Measurements from ENCODE around the gene MYL10. TPM values are rescaled to one million over a fixed set of nuclear protein-coding genes. Genes with fewer than 3 reads are reported as not detected.

MYL10 gene
- total RNA-seq, 1 experiment from 2014 or later, result not detected

DNA sequence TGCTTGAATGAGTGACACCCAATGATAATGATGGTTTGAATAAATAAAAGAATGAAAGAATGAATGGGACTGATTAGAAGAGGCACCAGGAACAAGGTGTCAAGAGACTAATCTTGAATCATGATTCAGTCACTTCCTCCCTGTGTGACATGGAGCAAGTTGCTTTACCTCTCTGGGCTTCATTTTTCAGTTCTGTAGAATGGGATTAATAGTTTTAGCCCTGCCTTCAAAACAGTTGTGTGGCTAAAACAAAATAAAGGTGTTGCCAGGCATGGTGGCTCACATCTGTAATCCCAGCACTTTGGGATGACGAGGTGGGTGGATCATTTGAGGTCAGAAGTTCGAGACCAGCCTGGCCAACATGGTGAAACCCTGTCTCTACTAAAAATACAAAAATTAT lies 37.6 kb downstream of the MYL10 start:
- Mint-ChIP-seq H3K36me3 (ENCODE audit: insufficient read depth, unreplicated experiment) (no peaks in the 10 kb centered on the region), H3K4me1 (ENCODE audit: low read depth, unreplicated experiment) (no peaks in the 10 kb centered on the region), H3K4me3 (ENCODE audit: low read depth, unreplicated experiment) (no peak overlapping the region), H3K9me3 (ENCODE audit: low read depth, unreplicated experiment) (no peaks in the 10 kb centered on the region), H3K27ac (ENCODE audit: unreplicated experiment) (no peak overlapping the region), H3K27me3 (ENCODE audit: unreplicated experiment) (no peaks in the 10 kb centered on the region)
- DNase-seq, result no peak
- intact Hi-C loops (cut with micrococcal nuclease; ENCODE audit: unreplicated experiment), result loop anchor here (10.0 kb wide), 1 partner anchor 223 kb away; the partner anchor contains the start of gene CUX1
- TF ChIP-seq, protein P1, sequence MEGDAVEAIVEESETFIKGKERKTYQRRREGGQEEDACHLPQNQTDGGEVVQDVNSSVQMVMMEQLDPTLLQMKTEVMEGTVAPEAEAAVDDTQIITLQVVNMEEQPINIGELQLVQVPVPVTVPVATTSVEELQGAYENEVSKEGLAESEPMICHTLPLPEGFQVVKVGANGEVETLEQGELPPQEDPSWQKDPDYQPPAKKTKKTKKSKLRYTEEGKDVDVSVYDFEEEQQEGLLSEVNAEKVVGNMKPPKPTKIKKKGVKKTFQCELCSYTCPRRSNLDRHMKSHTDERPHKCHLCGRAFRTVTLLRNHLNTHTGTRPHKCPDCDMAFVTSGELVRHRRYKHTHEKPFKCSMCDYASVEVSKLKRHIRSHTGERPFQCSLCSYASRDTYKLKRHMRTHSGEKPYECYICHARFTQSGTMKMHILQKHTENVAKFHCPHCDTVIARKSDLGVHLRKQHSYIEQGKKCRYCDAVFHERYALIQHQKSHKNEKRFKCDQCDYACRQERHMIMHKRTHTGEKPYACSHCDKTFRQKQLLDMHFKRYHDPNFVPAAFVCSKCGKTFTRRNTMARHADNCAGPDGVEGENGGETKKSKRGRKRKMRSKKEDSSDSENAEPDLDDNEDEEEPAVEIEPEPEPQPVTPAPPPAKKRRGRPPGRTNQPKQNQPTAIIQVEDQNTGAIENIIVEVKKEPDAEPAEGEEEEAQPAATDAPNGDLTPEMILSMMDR (IDR thresholded peaks at IDR 0.05; ENCODE audit: unreplicated experiment), result no peak
- no TSS peak for BruUV-seq (replicated peaks)
- CTCF ChIA-PET, result no interaction called here

DNA sequence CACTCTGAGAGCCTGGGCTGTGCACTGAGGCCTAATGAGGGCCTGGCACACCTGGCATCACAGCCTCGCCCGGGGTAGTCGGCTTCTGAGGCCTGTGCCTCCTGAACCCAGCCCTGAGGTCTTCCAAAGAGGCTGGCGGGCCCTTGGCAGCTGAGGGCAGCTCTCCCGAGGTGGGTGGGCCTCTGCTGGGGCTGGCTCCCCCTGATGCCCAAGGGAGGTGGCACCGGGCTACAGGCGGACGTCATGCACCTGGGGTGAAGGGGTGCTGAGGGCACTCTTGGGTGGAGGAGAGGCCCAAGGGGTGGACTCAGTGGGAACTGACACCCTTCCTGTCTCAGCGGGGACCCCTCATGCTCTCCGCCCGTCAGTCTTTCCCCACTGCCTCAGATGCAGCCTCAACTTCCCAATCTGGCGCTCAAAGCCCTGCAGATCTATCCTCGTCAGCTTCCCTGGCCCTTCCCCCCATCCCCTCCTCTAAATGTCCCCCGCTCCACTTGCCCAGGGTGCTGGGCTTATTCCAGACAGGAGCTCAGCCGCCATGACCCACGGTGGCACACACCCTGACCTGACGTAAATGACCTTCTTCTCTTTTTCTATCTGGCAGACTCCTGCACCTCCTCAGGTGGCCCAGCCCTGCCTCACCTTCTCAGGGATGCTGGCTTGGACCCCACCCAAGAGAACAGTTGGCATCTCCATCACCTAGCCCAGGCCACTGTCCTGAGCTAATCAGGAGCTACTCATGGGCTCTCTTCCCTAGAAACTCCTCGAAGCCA lies 38.2 kb downstream of the MYL10 start:
- DNase-seq, result no peak
- H3K27me3 Mint-ChIP-seq (ENCODE audit: unreplicated experiment), result no peaks in the 10 kb centered on the region
- H3K4me3 Mint-ChIP-seq (ENCODE audit: low read depth, unreplicated experiment), result no peak overlapping the region
- no peak overlapping the region for H3K27ac Mint-ChIP-seq (ENCODE audit: unreplicated experiment)
- no peaks in the 10 kb centered on the region for H3K4me1 Mint-ChIP-seq (ENCODE audit: low read depth, unreplicated experiment)
- intact Hi-C loops (cut with micrococcal nuclease; ENCODE audit: unreplicated experiment), result loop anchor here (10.0 kb wide), 1 partner anchor 224 kb away; the partner anchor contains the start of gene CUX1
- CTCF ChIA-PET, result no interaction called here
- no peaks in the 10 kb centered on the region for H3K36me3 Mint-ChIP-seq (ENCODE audit: insufficient read depth, unreplicated experiment)
- TF ChIP-seq, protein P1 (IDR thresholded peaks at IDR 0.05; ENCODE audit: unreplicated experiment), result no peak
- no peaks in the 10 kb centered on the region for H3K9me3 Mint-ChIP-seq (ENCODE audit: low read depth, unreplicated experiment)
- BruUV-seq (replicated peaks), result no TSS peak

DNA sequence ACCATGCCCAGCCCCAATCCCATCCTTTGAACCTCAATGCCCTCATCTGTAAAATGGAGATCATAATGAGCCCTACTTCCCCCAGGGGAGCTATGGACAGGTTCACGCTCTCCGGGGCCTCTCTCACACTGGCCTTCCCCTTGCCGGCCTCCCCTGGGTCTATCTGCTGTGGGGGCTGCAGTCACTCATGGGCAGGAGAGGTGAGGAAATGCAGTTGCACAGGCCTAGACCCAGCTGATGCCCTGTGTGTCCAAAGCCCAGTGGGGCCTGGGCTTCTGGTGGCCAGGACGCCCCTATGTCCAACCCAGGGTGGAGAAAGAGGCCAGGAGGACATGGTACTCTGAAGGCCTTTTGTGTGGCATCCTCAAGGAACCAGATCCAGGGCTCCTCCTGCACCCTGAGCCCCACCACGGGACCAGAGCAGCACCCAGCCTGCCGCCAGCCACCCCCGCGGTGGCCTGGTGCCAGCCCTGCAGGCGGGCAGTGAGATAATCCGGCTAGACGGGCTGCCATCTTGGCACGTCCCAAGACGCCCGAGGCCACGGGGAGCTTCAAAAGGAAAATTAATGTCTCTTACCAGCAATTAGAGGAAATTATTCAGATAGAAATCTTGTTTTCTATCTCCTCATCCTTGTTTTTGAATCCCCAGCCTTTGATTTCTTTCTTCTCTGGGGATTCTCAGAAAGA lies 39.0 kb downstream of the MYL10 start:
- intact Hi-C loops (cut with micrococcal nuclease; ENCODE audit: unreplicated experiment), result loop anchor here (10.0 kb wide), 1 partner anchor 225 kb away; the partner anchor contains the start of gene CUX1
- BruUV-seq (replicated peaks), result no TSS peak
- Mint-ChIP-seq H3K9me3 (ENCODE audit: low read depth, unreplicated experiment) (no peaks in the 10 kb centered on the region), H3K36me3 (ENCODE audit: insufficient read depth, unreplicated experiment) (no peaks in the 10 kb centered on the region), H3K4me1 (ENCODE audit: low read depth, unreplicated experiment) (no peaks in the 10 kb centered on the region), H3K4me3 (ENCODE audit: low read depth, unreplicated experiment) (no peak overlapping the region), H3K27ac (ENCODE audit: unreplicated experiment) (no peak overlapping the region), H3K27me3 (ENCODE audit: unreplicated experiment) (no peaks in the 10 kb centered on the region)
- CTCF ChIA-PET, result no interaction called here
- no peak for DNase-seq
- TF ChIP-seq, protein P1 (IDR thresholded peaks at IDR 0.05; ENCODE audit: unreplicated experiment), result no peak

DNA sequence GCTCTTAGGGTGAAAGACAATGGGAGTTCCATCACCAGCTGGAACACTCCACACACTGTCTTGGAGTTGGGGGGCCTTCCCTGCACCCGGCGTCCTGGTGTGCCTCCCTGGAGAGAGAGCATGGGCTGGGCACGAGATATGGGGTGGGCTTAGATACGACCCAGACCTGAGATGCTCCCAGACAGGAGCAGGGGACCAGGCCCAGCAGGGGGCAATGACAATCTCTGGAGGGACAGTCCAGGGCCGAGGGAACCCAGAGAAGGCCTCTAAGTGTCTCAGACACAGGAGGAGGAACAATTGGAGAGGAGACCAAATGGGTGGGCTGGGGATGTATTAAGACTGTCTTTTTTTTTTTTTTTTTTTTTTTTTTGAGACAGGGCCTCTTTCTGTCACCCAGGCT lies 40.0 kb downstream of the MYL10 start:
- Mint-ChIP-seq H3K4me3 (ENCODE audit: low read depth, unreplicated experiment) (no peak overlapping the region), H3K9me3 (ENCODE audit: low read depth, unreplicated experiment) (no peaks in the 10 kb centered on the region), H3K4me1 (ENCODE audit: low read depth, unreplicated experiment) (no peaks in the 10 kb centered on the region), H3K36me3 (ENCODE audit: insufficient read depth, unreplicated experiment) (no peaks in the 10 kb centered on the region), H3K27me3 (ENCODE audit: unreplicated experiment) (no peaks in the 10 kb centered on the region), H3K27ac (ENCODE audit: unreplicated experiment) (no peak overlapping the region)
- DNase-seq, result no peak
- CTCF ChIA-PET, result interaction anchor here (0.6 to 0.7 kb wide), 2 partner anchors 146 to 220 kb away, joined by 3 read pairs; no protein-coding TSS in a partner anchor
- TF ChIP-seq, protein P1 (IDR thresholded peaks at IDR 0.05; ENCODE audit: unreplicated experiment), result no peak
- BruUV-seq (replicated peaks), result no TSS peak
- intact Hi-C loops (cut with micrococcal nuclease; ENCODE audit: unreplicated experiment), result no loop called here
